ENCODE measurements around the gene FAM163A.
"Not testable (repeated sequence)": the region's sequence is repeated elsewhere in the genome, so short reads cannot be mapped to it uniquely, and the experiment has no call there.

Gene FAM163A

GRCh38 chr1:179817789-179818188, 74.7 kb downstream of the FAM163A start:
- no peak for DNase-seq

GRCh38 chr1:179818260-179818659, 75.2 kb downstream of the FAM163A start:
- no peak for DNase-seq

GRCh38 chr1:179818743-179819173, 75.7 kb downstream of the FAM163A start:
- no peak for DNase-seq

- DNase-seq = no peak
These were observed 77.3 kb downstream of the FAM163A start for GRCh38 chr1:179820226-179820970.

- DNase-seq = no peak
These were observed 78.4 kb downstream of the FAM163A start for GRCh38 chr1:179821524-179821923.

GRCh38 chr1:179822065-179822464, 79.0 kb downstream of the FAM163A start:
- no peak for DNase-seq

GRCh38 chr1:179823693-179824092, 80.6 kb downstream of the FAM163A start:
- DNase-seq = no peak

GRCh38 chr1:179824265-179824664, 81.2 kb downstream of the FAM163A start:
- DNase-seq = no peak

GRCh38 chr1:179825206-179825605, 82.1 kb downstream of the FAM163A start:
- DNase-seq = no peak

GRCh38 chr1:179825798-179826460, 82.8 kb downstream of the FAM163A start:
- no peak for DNase-seq

- DNase-seq = no peak
These were observed 83.7 kb downstream of the FAM163A start for GRCh38 chr1:179826626-179827280.

GRCh38 chr1:179828554-179829110, 85.5 kb downstream of the FAM163A start:
- no peak for DNase-seq

GRCh38 chr1:179831225-179831624, 88.1 kb downstream of the FAM163A start:
- no peak for DNase-seq

- DNase-seq = no peak
These were observed 89.0 kb downstream of the FAM163A start for GRCh38 chr1:179831852-179832699.

GRCh38 chr1:179836686-179837445, 93.8 kb downstream of the FAM163A start:
- DNase-seq = not testable (repeated sequence)

- DNase-seq = no peak
These were observed 97.0 kb downstream of the FAM163A start for GRCh38 chr1:179840107-179840506.

GRCh38 chr1:179848233-179848632, 105.1 kb downstream of the FAM163A start:
- DNase-seq = no peak

- no peak for DNase-seq
These were observed 110.0 kb downstream of the FAM163A start for GRCh38 chr1:179853102-179853501.

- DNase-seq = not testable (repeated sequence)
These were observed 112.7 kb downstream of the FAM163A start for GRCh38 chr1:179855831-179856230.

GRCh38 chr1:179856296-179856695, 113.2 kb downstream of the FAM163A start:
- no peak for DNase-seq

GRCh38 chr1:179857009-179857408, 113.9 kb downstream of the FAM163A start:
- no peak for DNase-seq

- DNase-seq = no peak
These were observed 117.6 kb downstream of the FAM163A start for GRCh38 chr1:179860652-179861051.

Measured in NCI-H2081 (cell line).